ENCODE data around the gene TAF1B. TPM values are rescaled to one million over a fixed set of nuclear protein-coding genes. Genes with fewer than 3 reads are reported as not detected.

The TAF1B gene
- total RNA-seq, 1 donor: 41.3 TPM

DNA sequence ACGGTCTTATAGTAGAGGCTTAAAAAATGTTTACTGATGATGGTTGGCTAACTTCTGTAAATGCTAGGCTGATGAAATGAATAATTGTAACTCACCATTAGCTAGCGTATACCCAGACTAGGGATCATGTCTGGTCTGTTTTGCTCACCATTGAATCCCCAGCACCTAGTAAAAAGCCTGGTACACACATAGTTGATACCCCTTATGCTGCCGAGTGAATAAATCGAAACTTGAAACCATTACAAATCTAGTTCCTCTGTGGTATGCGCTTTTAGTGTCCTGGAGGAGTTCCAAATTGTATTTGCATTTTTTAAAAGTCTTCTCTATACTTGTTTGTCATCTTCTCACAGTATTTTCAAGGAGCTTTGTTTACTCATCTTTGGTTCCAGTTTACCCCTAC is 1.3 kb downstream of the TAF1B start:
- Histone ChIP-seq H3K36me3 (ENCODE audit: insufficient read depth, low read length) (peaks cover 11% of the 10 kb centered on the region), H3K79me2 (ENCODE audit: insufficient read depth, low read length) (peaks cover 49% of the 10 kb centered on the region), H3K4me3 (ENCODE audit: insufficient read depth, low read length) (peak overlapping the region; percentile 87), H3K4me1 (ENCODE audit: insufficient read depth, low read length) (peaks cover 31% of the 10 kb centered on the region), H2AFZ (ENCODE audit: low read length) (peak overlapping the region; percentile 4), H4K20me1 (ENCODE audit: insufficient read depth, low read length) (no peaks in the 10 kb centered on the region), H3K4me2 (ENCODE audit: insufficient read depth, low read length) (peak overlapping the region; percentile 93), H3K9me3 (ENCODE audit: low read depth, low read length) (no peaks in the 10 kb centered on the region), H3K27me3 (ENCODE audit: insufficient read depth, low read length) (no peaks in the 10 kb centered on the region), H3K27ac (ENCODE audit: low read depth, low read length) (no peak overlapping the region)
- TF ChIP-seq, protein P1, sequence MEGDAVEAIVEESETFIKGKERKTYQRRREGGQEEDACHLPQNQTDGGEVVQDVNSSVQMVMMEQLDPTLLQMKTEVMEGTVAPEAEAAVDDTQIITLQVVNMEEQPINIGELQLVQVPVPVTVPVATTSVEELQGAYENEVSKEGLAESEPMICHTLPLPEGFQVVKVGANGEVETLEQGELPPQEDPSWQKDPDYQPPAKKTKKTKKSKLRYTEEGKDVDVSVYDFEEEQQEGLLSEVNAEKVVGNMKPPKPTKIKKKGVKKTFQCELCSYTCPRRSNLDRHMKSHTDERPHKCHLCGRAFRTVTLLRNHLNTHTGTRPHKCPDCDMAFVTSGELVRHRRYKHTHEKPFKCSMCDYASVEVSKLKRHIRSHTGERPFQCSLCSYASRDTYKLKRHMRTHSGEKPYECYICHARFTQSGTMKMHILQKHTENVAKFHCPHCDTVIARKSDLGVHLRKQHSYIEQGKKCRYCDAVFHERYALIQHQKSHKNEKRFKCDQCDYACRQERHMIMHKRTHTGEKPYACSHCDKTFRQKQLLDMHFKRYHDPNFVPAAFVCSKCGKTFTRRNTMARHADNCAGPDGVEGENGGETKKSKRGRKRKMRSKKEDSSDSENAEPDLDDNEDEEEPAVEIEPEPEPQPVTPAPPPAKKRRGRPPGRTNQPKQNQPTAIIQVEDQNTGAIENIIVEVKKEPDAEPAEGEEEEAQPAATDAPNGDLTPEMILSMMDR (IDR thresholded peaks at IDR 0.05; ENCODE audit: extremely low read depth, low read depth, low read length): no peak
- peak; percentile 39 for DNase-seq (ENCODE audit: insufficient read length, low spot score, missing footprints)

DNA sequence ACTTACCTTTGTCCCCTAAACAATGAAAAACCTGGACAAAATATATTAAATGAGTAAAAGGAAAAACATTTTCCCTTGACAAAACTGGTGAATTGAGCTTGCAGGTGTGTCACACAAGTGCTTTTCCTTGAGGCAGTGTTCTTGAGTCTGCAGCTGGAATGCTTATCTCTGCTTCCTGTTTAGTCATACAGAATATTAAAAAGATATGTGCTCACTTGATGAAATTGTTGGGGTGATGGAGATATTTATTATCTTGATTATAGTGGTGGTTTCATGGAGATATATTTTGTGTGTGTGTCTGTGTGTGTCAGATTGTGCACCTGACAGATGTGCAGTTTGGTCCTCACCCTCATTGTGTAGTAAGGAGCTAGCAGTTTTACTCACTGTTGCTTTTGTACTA is 3.3 kb downstream of the TAF1B start:
- no peak overlapping the region for H2AFZ ChIP-seq (ENCODE audit: low read length)
- peaks cover 30% of the 10 kb centered on the region for H3K36me3 ChIP-seq (ENCODE audit: insufficient read depth, low read length)
- H3K9me3 ChIP-seq (ENCODE audit: low read depth, low read length): no peaks in the 10 kb centered on the region
- H3K4me2 ChIP-seq (ENCODE audit: insufficient read depth, low read length): peak overlapping the region; percentile 8
- peaks cover 31% of the 10 kb centered on the region for H3K4me1 ChIP-seq (ENCODE audit: insufficient read depth, low read length)
- H3K79me2 ChIP-seq (ENCODE audit: insufficient read depth, low read length): peaks cover 49% of the 10 kb centered on the region
- H3K27ac ChIP-seq (ENCODE audit: low read depth, low read length): no peak overlapping the region
- TF ChIP-seq, protein P1 (IDR thresholded peaks at IDR 0.05; ENCODE audit: extremely low read depth, low read depth, low read length): no peak
- H3K4me3 ChIP-seq (ENCODE audit: insufficient read depth, low read length): no peak overlapping the region
- H3K27me3 ChIP-seq (ENCODE audit: insufficient read depth, low read length): no peaks in the 10 kb centered on the region
- H4K20me1 ChIP-seq (ENCODE audit: insufficient read depth, low read length): no peaks in the 10 kb centered on the region
- DNase-seq (ENCODE audit: insufficient read length, low spot score, missing footprints): peak; percentile 48

DNA sequence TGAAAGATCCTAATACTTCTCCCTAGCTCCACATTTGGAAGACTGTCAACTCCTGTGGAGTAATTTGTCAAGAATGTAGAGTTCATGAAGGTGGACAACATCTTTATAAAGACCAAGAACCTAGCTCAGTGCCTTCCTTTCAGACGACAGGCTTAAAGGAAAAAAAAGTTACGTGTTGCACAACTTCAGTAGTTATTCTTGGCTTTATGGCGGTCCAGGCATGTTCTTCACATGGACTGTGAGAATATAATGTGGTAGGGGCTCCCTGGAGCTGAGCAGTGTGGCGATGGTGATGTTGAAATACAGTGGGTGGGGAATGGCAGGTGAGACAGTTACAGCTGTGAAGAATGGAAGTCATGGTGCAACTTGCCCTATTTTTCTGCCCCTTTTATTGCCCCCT is 3.9 kb downstream of the TAF1B start:
- no peak overlapping the region for H3K27ac ChIP-seq (ENCODE audit: low read depth, low read length)
- DNase-seq (ENCODE audit: insufficient read length, low spot score, missing footprints): no peak
- peak overlapping the region; percentile 27 for H2AFZ ChIP-seq (ENCODE audit: low read length)
- H4K20me1 ChIP-seq (ENCODE audit: insufficient read depth, low read length): no peaks in the 10 kb centered on the region
- H3K36me3 ChIP-seq (ENCODE audit: insufficient read depth, low read length): peaks cover 36% of the 10 kb centered on the region
- peaks cover 49% of the 10 kb centered on the region for H3K79me2 ChIP-seq (ENCODE audit: insufficient read depth, low read length)
- H3K4me2 ChIP-seq (ENCODE audit: insufficient read depth, low read length): peak overlapping the region; percentile 10
- TF ChIP-seq, protein P1 (IDR thresholded peaks at IDR 0.05; ENCODE audit: extremely low read depth, low read depth, low read length): no peak
- no peak overlapping the region for H3K4me3 ChIP-seq (ENCODE audit: insufficient read depth, low read length)
- no peaks in the 10 kb centered on the region for H3K9me3 ChIP-seq (ENCODE audit: low read depth, low read length)
- no peaks in the 10 kb centered on the region for H3K27me3 ChIP-seq (ENCODE audit: insufficient read depth, low read length)
- peaks cover 31% of the 10 kb centered on the region for H3K4me1 ChIP-seq (ENCODE audit: insufficient read depth, low read length)

DNA sequence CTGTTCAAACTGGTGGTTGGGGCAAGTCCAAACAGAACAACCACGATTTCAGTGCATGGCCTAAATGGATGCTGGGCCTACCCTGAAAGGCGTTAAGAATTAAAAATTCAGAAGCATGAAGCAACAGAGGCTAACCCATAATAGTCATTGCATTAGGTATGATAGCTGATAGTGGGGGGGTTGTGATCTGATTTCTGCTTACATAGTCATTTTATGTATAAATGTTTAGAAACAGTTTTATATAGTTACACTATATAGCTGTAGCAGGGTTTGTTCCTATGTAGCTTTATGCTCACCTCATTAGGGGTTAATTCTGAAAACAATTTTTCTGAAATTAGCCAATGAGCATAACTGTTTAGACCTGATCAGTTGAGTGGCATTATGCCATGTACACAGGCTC is 9.6 kb downstream of the TAF1B start:
- Histone ChIP-seq H4K20me1 (ENCODE audit: insufficient read depth, low read length) (no peaks in the 10 kb centered on the region), H3K4me2 (ENCODE audit: insufficient read depth, low read length) (no peak overlapping the region), H3K79me2 (ENCODE audit: insufficient read depth, low read length) (peaks cover 7% of the 10 kb centered on the region), H2AFZ (ENCODE audit: low read length) (no peak overlapping the region), H3K36me3 (ENCODE audit: insufficient read depth, low read length) (peaks cover 82% of the 10 kb centered on the region), H3K4me3 (ENCODE audit: insufficient read depth, low read length) (no peak overlapping the region), H3K9me3 (ENCODE audit: low read depth, low read length) (no peaks in the 10 kb centered on the region), H3K4me1 (ENCODE audit: insufficient read depth, low read length) (no peaks in the 10 kb centered on the region), H3K27ac (ENCODE audit: low read depth, low read length) (no peak overlapping the region), H3K27me3 (ENCODE audit: insufficient read depth, low read length) (no peaks in the 10 kb centered on the region)
- TF ChIP-seq, protein P1 (IDR thresholded peaks at IDR 0.05; ENCODE audit: extremely low read depth, low read depth, low read length): no peak
- no peak for DNase-seq (ENCODE audit: insufficient read length, low spot score, missing footprints)

Measured in osteoblast (primary cell).